GM23248 (cell line): ENCODE results near the gene ANO2.

Experiments
- EZH2 ChIP-seq: fragments of 200-600 bp; sonication (generic); IDR thresholded peaks from 2 replicates; pipeline ENCODE4 v1.6.1; 2018; ENCODE audit warnings: antibody characterized with exemption, mild to moderate bottlenecking; ENCODE audit not compliant: insufficient read depth, poor library complexity, severe bottlenecking
- EZH2phosphoT487 ChIP-seq: fragments of 200-600 bp; sonication (generic); IDR thresholded peaks from 2 replicates; pipeline ENCODE4 v1.6.1; 2018; ENCODE audit warnings: antibody characterized with exemption, moderate library complexity, mild to moderate bottlenecking, low read depth; ENCODE audit not compliant: insufficient read depth

- TF ChIP-seq EZH2phosphoT487 (no peak), EZH2 (no peak)
Observed at GRCh38 chr12:5982106-5982505, 37.0 kb upstream of the ANO2 start.
